Smooth muscle cell (in vitro differentiated cells): Measurements from ENCODE around the gene SELP. TPM values are rescaled to one million over a fixed set of nuclear protein-coding genes. Genes with fewer than 3 reads are reported as not detected.
A peak's percentile ranks its signal among the peaks of the same experiment; 100 is the strongest.

Experiments used
- DNase-seq: peaks from one replicate; lab custom pipeline; 2025; ENCODE audit not compliant: unreplicated experiment; lab: John Stamatoyannopoulos, UW
- H2AFZ ChIP-seq: fragments of 200-600 bp; sonication (generic); 2 replicates; pipeline ENCODE4 v1.6.0; 2016; ENCODE audit warnings: antibody characterized with exemption, low read depth, mild to moderate bottlenecking
- H3F3A ChIP-seq: fragments of 200-600 bp; sonication (generic); 2 replicates; pipeline ENCODE4 v1.6.0; 2017; ENCODE audit warnings: antibody characterized with exemption, low read depth
- H3K27ac ChIP-seq: fragments of 200-600 bp; sonication (generic); 2 replicates; pipeline ENCODE4 v1.5.1; 2016; ENCODE audit warnings: low read depth, mild to moderate bottlenecking
- H3K27me3 ChIP-seq: fragments of 200-600 bp; sonication (generic); 2 replicates; pipeline ENCODE4 v1.6.1; 2016; ENCODE audit warnings: low read depth, mild to moderate bottlenecking
- H3K36me3 ChIP-seq: fragments of 200-600 bp; sonication (generic); 2 replicates; pipeline ENCODE4 v1.5.1; 2016; ENCODE audit warnings: low read depth
- H3K4me1 ChIP-seq: fragments of 200-600 bp; sonication (generic); 2 replicates; pipeline ENCODE4 v1.5.1; 2016; ENCODE audit warnings: low read depth
- H3K4me2 ChIP-seq: fragments of 200-600 bp; sonication (generic); 2 replicates; pipeline ENCODE4 v1.6.0; 2016; ENCODE audit warnings: mild to moderate bottlenecking
- H3K4me3 ChIP-seq: fragments of 200-600 bp; sonication (generic); 2 replicates; pipeline ENCODE4 v1.5.1; 2016; ENCODE audit warnings: mild to moderate bottlenecking
- H3K79me2 ChIP-seq: fragments of 200-600 bp; sonication (generic); 2 replicates; pipeline ENCODE4 v1.6.0; 2016; ENCODE audit warnings: low read depth, mild to moderate bottlenecking
- H3K9ac ChIP-seq: fragments of 200-600 bp; sonication (generic); 2 replicates; pipeline ENCODE4 v1.6.0; 2016; ENCODE audit warnings: low read depth
- H3K9me3 ChIP-seq: fragments of 200-600 bp; sonication (generic); replicated peaks from 2 replicates; pipeline ENCODE4 v1.5.1; 2016; ENCODE audit warnings: low read depth
- H4K20me1 ChIP-seq: fragments of 200-600 bp; sonication (generic); 2 replicates; pipeline ENCODE4 v1.6.0; 2016; ENCODE audit warnings: low read depth
- WGBS: methylation state at CpG from one replicate; pipeline ENCODE4 v1.1.7; 2016; ENCODE audit warnings: low lambda C conversion rate; 5-methylcytosine and 5-hydroxymethylcytosine counted together
- polyA plus RNA-seq: library from polyadenylated mRNA; unstranded; fragments of >200 nt; fragmentation: Nextera tagmentation; extraction: Ambion mirVana; gene quantifications from 2 replicates; pipeline ENCODE4 v1.2.1, GENCODE V29; 2016
- total RNA-seq: library from RNA; depleted of rRNA; stranded (reverse); fragments of >200 nt; gene quantifications from 2 replicates; pipeline ENCODE4 v1.2.3, GENCODE V29; 2014
- TF ChIP-seq, protein P1 (sequence below): fragments of 200-600 bp; sonication (generic); IDR thresholded peaks from 2 replicates; pipeline ENCODE4 v1.5.1; 2017; ENCODE audit warnings: borderline replicate concordance, mild to moderate bottlenecking, antibody characterized with exemption; ENCODE audit not compliant: insufficient read depth, poor library complexity, severe bottlenecking

SELP gene
- total and polyA plus RNA-seq, 2 experiments from 2014 or later, result not detected

DNA sequence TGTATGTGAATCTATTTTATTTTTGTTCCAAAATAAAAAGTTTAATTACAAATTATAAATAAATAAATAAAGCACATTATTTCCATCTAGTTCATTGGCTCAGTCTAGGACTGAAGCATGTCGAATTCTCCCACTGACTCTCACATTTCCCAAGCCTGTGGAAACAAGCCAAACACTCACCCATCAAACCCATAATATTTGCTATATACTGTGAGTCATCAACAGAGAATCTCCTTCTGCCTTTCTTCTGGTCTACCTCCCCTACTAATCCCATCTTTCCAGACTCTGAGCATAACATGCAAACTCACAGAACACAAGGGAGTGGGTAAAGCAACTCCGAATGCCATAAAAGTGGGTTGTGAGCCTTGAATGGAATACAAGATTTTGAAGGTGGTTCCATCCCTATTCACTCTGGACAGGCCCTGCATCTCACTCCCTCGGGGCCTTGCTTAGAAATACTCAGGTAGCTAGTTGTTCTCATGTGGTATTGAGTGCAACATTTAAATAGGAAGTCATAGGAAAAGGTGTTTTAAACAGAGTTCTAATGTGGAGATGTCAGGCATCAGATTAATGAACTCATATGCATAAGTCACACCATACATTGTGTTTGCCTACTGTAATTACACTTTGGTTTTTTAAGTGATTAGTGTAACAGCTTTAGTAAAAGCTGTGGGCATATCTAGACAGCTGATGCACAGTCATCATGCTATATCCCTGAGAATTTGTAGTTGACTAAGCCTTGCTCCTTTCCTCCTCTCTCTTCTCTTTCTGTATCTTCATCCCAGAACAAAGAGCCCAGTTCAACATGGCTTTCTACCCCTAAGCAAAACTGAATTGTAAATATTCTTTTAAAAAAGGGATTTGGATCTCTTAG lies 90.7 kb downstream of the SELP start:
- Histone ChIP-seq H3K9ac (peak overlapping the region; percentile 35), H3K4me1 (peaks cover 5% of the 10 kb centered on the region), H2AFZ (no peak overlapping the region), H3K27ac (peak overlapping the region; percentile 88), H4K20me1 (no peaks in the 10 kb centered on the region), H3K36me3 (no peaks in the 10 kb centered on the region), H3K4me3 (no peak overlapping the region), H3K79me2 (no peaks in the 10 kb centered on the region), H3K27me3 (no peaks in the 10 kb centered on the region), H3K4me2 (peak overlapping the region; percentile 44), H3K9me3 (no peaks in the 10 kb centered on the region), H3F3A (no peaks in the 10 kb centered on the region)
- no peak for DNase-seq
- WGBS, result 44% methylated on average over 3 of the region's 3 CpGs
- TF ChIP-seq, protein P1, sequence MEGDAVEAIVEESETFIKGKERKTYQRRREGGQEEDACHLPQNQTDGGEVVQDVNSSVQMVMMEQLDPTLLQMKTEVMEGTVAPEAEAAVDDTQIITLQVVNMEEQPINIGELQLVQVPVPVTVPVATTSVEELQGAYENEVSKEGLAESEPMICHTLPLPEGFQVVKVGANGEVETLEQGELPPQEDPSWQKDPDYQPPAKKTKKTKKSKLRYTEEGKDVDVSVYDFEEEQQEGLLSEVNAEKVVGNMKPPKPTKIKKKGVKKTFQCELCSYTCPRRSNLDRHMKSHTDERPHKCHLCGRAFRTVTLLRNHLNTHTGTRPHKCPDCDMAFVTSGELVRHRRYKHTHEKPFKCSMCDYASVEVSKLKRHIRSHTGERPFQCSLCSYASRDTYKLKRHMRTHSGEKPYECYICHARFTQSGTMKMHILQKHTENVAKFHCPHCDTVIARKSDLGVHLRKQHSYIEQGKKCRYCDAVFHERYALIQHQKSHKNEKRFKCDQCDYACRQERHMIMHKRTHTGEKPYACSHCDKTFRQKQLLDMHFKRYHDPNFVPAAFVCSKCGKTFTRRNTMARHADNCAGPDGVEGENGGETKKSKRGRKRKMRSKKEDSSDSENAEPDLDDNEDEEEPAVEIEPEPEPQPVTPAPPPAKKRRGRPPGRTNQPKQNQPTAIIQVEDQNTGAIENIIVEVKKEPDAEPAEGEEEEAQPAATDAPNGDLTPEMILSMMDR, result no peak

Other genes with a start within 250 kb of the SELP start
- 1.5 and 4.1 TPM in 2 replicates for gene CCDC181, start 202.7 kb downstream of the SELP start, total RNA-seq
- 1.3 and 1.4 TPM in 2 replicates for gene CCDC181, start 202.7 kb downstream of the SELP start, polyA plus RNA-seq
- gene SLC19A2, start 144.2 kb downstream of the SELP start, total RNA-seq, result 59.4 and 65.2 TPM in 2 replicates
- 12.3 and 15.1 TPM in 2 replicates for gene SLC19A2, start 144.2 kb downstream of the SELP start, polyA plus RNA-seq
- gene F5, start 43.6 kb downstream of the SELP start, total RNA-seq, result 0.31 and 0.45 TPM in 2 replicates
- gene F5, start 43.6 kb downstream of the SELP start, polyA plus RNA-seq, result 0.13 and 1.4 TPM in 2 replicates
- 0.85 and 1.4 TPM in 2 replicates for gene SELL, start 81.5 kb upstream of the SELP start, total RNA-seq
- 0.41 and 0.48 TPM in 2 replicates for gene SELL, start 81.5 kb upstream of the SELP start, polyA plus RNA-seq
- gene SELE, start 104.0 kb upstream of the SELP start, total RNA-seq, result 0.40 TPM in 1 of 2 replicates, not detected in the other
- gene SELE, start 104.0 kb upstream of the SELP start, polyA plus RNA-seq, result 0.05 TPM in 1 of 2 replicates, not detected in the other
- gene METTL18, start 164.8 kb upstream of the SELP start, total RNA-seq, result 5.2 and 6.1 TPM in 2 replicates
- 5.2 and 5.4 TPM in 2 replicates for gene METTL18, start 164.8 kb upstream of the SELP start, polyA plus RNA-seq